ENCODE data around the gene MDM1. TPM values are rescaled to one million over a fixed set of nuclear protein-coding genes. Genes with fewer than 3 reads are reported as not detected.

MDM1 gene
- total RNA-seq, 1 experiment from 2014 or later = 14.0 TPM

GRCh38 chr12:68378872-68379606 lies 46.9 kb upstream of the MDM1 start:
- Histone ChIP-seq H3K9me3 (ENCODE audit: insufficient read depth, low read depth) (no peaks in the 10 kb centered on the region), H3K79me2 (ENCODE audit: low read depth) (no peaks in the 10 kb centered on the region), H3K4me1 (replicated peaks; ENCODE audit: insufficient read depth) (peaks cover 33% of the 10 kb centered on the region), H3K36me3 (ENCODE audit: low read depth) (no peaks in the 10 kb centered on the region), H4K20me1 (ENCODE audit: insufficient read depth) (no peaks in the 10 kb centered on the region), H3K9me2 (ENCODE audit: insufficient read depth) (no peaks in the 10 kb centered on the region), H2AFZ (no peak overlapping the region), H3F3A (ENCODE audit: insufficient read depth, low read depth) (peaks cover 14% of the 10 kb centered on the region), H3K27me3 (ENCODE audit: insufficient read depth, low read depth) (no peaks in the 10 kb centered on the region), H3K4me2 (peak overlapping the region; percentile 29; the same call in 1 of the 2 replicates), H3K27ac (no peak overlapping the region), H3K4me3 (no peak overlapping the region)
- peak; percentile 59 to 78 for DNase-seq
- intact Hi-C loops (cut with micrococcal nuclease; ENCODE audit: unreplicated experiment) = no loop called here
- ChIA-PET CTCF (no interaction called here), POLR2A (ENCODE audit: unreplicated experiment) (interaction anchor here (1.1 kb wide), 1 partner anchor 14 kb away, joined by 5 read pairs; no protein-coding TSS in a partner anchor)
- no TSS peak for BruUV-seq (replicated peaks)
- TF ChIP-seq CTCF (conservative IDR thresholded peaks at IDR 0.05) = no peak
- no peak for TF ChIP-seq EZH2 (IDR thresholded peaks at IDR 0.05; ENCODE audit: low read depth)

GRCh38 chr12:68377881-68378280 lies 45.7 kb upstream of the MDM1 start:
- H3K4me1 ChIP-seq (replicated peaks; ENCODE audit: insufficient read depth) = peaks cover 32% of the 10 kb centered on the region
- ChIA-PET POLR2A (ENCODE audit: unreplicated experiment) (interaction anchor here (0.6 kb wide), 1 partner anchor 239 kb away, joined by 6 read pairs; no protein-coding TSS in a partner anchor), CTCF (no interaction called here)
- no peaks in the 10 kb centered on the region for H3K9me3 ChIP-seq (ENCODE audit: insufficient read depth, low read depth)
- H3K4me3 ChIP-seq = no peak overlapping the region
- H3K36me3 ChIP-seq (ENCODE audit: low read depth) = no peaks in the 10 kb centered on the region
- H4K20me1 ChIP-seq (ENCODE audit: insufficient read depth) = no peaks in the 10 kb centered on the region
- no TSS peak for BruUV-seq (replicated peaks)
- intact Hi-C loops (cut with micrococcal nuclease; ENCODE audit: unreplicated experiment) = no loop called here
- TF ChIP-seq EZH2 (IDR thresholded peaks at IDR 0.05; ENCODE audit: low read depth) (no peak), CTCF (conservative IDR thresholded peaks at IDR 0.05) (no peak)
- no peak for DNase-seq
- no peaks in the 10 kb centered on the region for H3K9me2 ChIP-seq (ENCODE audit: insufficient read depth)
- H3F3A ChIP-seq (ENCODE audit: insufficient read depth, low read depth) = peaks cover 17% of the 10 kb centered on the region
- no peak overlapping the region for H3K27ac ChIP-seq
- no peaks in the 10 kb centered on the region for H3K79me2 ChIP-seq (ENCODE audit: low read depth)
- H3K4me2 ChIP-seq = no peak overlapping the region
- no peaks in the 10 kb centered on the region for H3K27me3 ChIP-seq (ENCODE audit: insufficient read depth, low read depth)
- no peak overlapping the region for H2AFZ ChIP-seq

- ChIA-PET CTCF (no interaction called here), POLR2A (ENCODE audit: unreplicated experiment) (no interaction called here)
- Histone ChIP-seq H3F3A (ENCODE audit: insufficient read depth, low read depth) (peaks cover 17% of the 10 kb centered on the region), H3K27me3 (ENCODE audit: insufficient read depth, low read depth) (no peaks in the 10 kb centered on the region), H2AFZ (no peak overlapping the region), H3K4me3 (no peak overlapping the region), H3K4me1 (replicated peaks; ENCODE audit: insufficient read depth) (peaks cover 32% of the 10 kb centered on the region), H3K27ac (no peak overlapping the region), H3K79me2 (ENCODE audit: low read depth) (no peaks in the 10 kb centered on the region), H3K36me3 (ENCODE audit: low read depth) (no peaks in the 10 kb centered on the region), H3K9me3 (ENCODE audit: insufficient read depth, low read depth) (no peaks in the 10 kb centered on the region), H4K20me1 (ENCODE audit: insufficient read depth) (no peaks in the 10 kb centered on the region), H3K4me2 (no peak overlapping the region), H3K9me2 (ENCODE audit: insufficient read depth) (no peaks in the 10 kb centered on the region)
- no TSS peak for BruUV-seq (replicated peaks)
- intact Hi-C loops (cut with micrococcal nuclease; ENCODE audit: unreplicated experiment) = no loop called here
- TF ChIP-seq EZH2 (IDR thresholded peaks at IDR 0.05; ENCODE audit: low read depth) (no peak), CTCF (conservative IDR thresholded peaks at IDR 0.05) (no peak)
- no peak for DNase-seq
Measured at GRCh38 chr12:68376901-68377300, 44.7 kb upstream of the MDM1 start.
